ENCODE results near the gene RAB3B. TPM values are rescaled to one million over a fixed set of nuclear protein-coding genes. Genes with fewer than 3 reads are reported as not detected.

RAB3B gene
- total and polyA plus RNA-seq, 2 experiments from 2014 or later, result 9.7 to 24.7 TPM

DNA sequence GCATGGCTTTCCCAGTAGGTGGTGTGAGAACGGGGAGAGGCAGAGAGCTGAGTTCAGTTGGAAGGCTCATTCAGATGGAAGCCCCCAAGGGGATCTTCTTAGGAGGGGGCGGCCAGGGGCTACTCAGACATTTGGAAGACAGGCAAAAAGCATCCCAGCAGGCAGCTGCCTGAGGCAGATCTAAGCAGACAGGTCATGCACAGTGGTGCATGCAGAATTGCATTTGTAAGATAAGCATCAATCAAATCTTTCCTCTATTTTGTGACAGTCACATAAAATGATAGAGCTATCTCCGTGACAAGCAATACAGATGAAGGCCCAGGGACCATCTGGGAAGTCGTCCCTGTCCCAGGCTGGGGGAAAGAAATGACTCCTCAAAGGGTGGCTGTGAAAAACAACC, 3.8 kb downstream of the RAB3B start:
- no peaks in the 10 kb centered on the region for H3K9me2 ChIP-seq (replicated peaks; ENCODE audit: insufficient read depth)
- H4K20me1 ChIP-seq (ENCODE audit: insufficient read depth, poor library complexity, severe bottlenecking), result no peaks in the 10 kb centered on the region
- WGBS (ENCODE audit: low lambda C conversion rate, missing lambda C conversion rate), result 73% methylated on average over 4 of the region's 4 CpGs
- DNase-seq (ENCODE audit: low spot score), result no peak
- no peaks in the 10 kb centered on the region for H3K9me3 ChIP-seq (ENCODE audit: low read depth)
- H3K4me2 ChIP-seq, result no peak overlapping the region
- H3K27ac ChIP-seq, result no peak overlapping the region
- H3K27me3 ChIP-seq, result peaks cover 5% of the 10 kb centered on the region
- H3K4me1 ChIP-seq (ENCODE audit: insufficient read depth), result peaks cover 2% of the 10 kb centered on the region
- H3K36me3 ChIP-seq (replicated peaks; ENCODE audit: insufficient read depth, low read depth), result no peaks in the 10 kb centered on the region
- no peak overlapping the region for H2AFZ ChIP-seq
- peaks cover 4% of the 10 kb centered on the region for H3K79me2 ChIP-seq
- no peak for TF ChIP-seq EZH2phosphoT487 (IDR thresholded peaks at IDR 0.05; ENCODE audit: low read depth, severe bottlenecking, unreplicated experiment)
- TF ChIP-seq, protein P1, sequence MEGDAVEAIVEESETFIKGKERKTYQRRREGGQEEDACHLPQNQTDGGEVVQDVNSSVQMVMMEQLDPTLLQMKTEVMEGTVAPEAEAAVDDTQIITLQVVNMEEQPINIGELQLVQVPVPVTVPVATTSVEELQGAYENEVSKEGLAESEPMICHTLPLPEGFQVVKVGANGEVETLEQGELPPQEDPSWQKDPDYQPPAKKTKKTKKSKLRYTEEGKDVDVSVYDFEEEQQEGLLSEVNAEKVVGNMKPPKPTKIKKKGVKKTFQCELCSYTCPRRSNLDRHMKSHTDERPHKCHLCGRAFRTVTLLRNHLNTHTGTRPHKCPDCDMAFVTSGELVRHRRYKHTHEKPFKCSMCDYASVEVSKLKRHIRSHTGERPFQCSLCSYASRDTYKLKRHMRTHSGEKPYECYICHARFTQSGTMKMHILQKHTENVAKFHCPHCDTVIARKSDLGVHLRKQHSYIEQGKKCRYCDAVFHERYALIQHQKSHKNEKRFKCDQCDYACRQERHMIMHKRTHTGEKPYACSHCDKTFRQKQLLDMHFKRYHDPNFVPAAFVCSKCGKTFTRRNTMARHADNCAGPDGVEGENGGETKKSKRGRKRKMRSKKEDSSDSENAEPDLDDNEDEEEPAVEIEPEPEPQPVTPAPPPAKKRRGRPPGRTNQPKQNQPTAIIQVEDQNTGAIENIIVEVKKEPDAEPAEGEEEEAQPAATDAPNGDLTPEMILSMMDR (IDR thresholded peaks at IDR 0.05; ENCODE audit: poor library complexity), result no peak
- TF ChIP-seq EZH2 (IDR thresholded peaks at IDR 0.05; ENCODE audit: borderline replicate concordance), result no peak
- H3K4me3 ChIP-seq, result no peak overlapping the region

DNA sequence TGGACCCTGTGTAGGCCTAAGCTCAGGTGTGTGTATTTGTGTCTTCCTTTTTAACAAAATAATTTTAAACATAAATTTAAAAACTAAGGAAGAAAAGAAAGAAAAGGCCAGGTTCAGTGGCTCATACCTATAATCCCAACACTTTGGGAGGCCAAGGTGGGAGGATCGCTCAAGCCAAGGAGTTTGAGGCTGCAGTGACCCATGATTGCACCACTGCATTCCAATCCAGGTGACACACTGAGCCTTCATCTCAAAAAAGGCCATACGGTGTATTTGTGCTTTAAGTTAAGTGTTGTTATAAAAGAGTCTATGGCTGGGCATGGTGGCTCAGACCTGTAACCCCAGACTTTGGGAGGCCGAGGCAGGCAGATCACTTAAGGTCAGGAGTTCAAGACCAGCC, 8.3 kb downstream of the RAB3B start:
- Histone ChIP-seq H4K20me1 (ENCODE audit: insufficient read depth, poor library complexity, severe bottlenecking) (no peaks in the 10 kb centered on the region), H3K27me3 (no peaks in the 10 kb centered on the region), H3K4me3 (no peak overlapping the region), H2AFZ (no peak overlapping the region), H3K79me2 (peaks cover 4% of the 10 kb centered on the region), H3K36me3 (replicated peaks; ENCODE audit: insufficient read depth, low read depth) (no peaks in the 10 kb centered on the region), H3K4me1 (ENCODE audit: insufficient read depth) (peaks cover 3% of the 10 kb centered on the region), H3K9me3 (ENCODE audit: low read depth) (no peaks in the 10 kb centered on the region), H3K9me2 (replicated peaks; ENCODE audit: insufficient read depth) (no peaks in the 10 kb centered on the region), H3K4me2 (no peak overlapping the region), H3K27ac (no peak overlapping the region)
- WGBS (ENCODE audit: low lambda C conversion rate, missing lambda C conversion rate), result 96% methylated on average over 3 of the region's 3 CpGs
- TF ChIP-seq, protein P1 (IDR thresholded peaks at IDR 0.05; ENCODE audit: poor library complexity), result no peak
- no peak for TF ChIP-seq EZH2phosphoT487 (IDR thresholded peaks at IDR 0.05; ENCODE audit: low read depth, severe bottlenecking, unreplicated experiment)
- TF ChIP-seq EZH2 (IDR thresholded peaks at IDR 0.05; ENCODE audit: borderline replicate concordance), result no peak
- DNase-seq (ENCODE audit: low spot score), result no peak

DNA sequence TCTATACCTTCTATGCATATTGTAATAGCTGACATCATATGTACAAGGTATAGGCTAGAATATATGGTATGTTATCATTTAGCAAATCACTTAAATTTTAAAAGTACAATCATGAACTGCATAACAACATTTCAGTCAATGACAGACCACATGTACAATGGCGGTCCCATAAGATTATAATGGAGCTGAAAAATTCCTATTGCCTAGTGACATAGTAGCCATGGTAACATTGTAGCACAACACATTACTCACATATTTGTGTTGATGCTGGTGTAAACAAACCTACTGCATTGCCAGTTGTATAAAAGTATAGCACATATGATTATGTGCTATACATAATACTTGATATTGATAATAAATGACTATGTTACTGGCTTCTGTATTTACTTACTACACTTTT, 8.9 kb downstream of the RAB3B start:
- Histone ChIP-seq H2AFZ (no peak overlapping the region), H3K27ac (no peak overlapping the region), H3K4me2 (no peak overlapping the region), H3K4me1 (ENCODE audit: insufficient read depth) (peaks cover 3% of the 10 kb centered on the region), H3K4me3 (no peak overlapping the region), H3K9me3 (ENCODE audit: low read depth) (no peaks in the 10 kb centered on the region), H3K9me2 (replicated peaks; ENCODE audit: insufficient read depth) (no peaks in the 10 kb centered on the region), H3K36me3 (replicated peaks; ENCODE audit: insufficient read depth, low read depth) (no peaks in the 10 kb centered on the region), H3K79me2 (peaks cover 4% of the 10 kb centered on the region), H3K27me3 (no peaks in the 10 kb centered on the region), H4K20me1 (ENCODE audit: insufficient read depth, poor library complexity, severe bottlenecking) (no peaks in the 10 kb centered on the region)
- no peak for DNase-seq (ENCODE audit: low spot score)
- TF ChIP-seq EZH2 (IDR thresholded peaks at IDR 0.05; ENCODE audit: borderline replicate concordance), result no peak
- TF ChIP-seq, protein P1 (IDR thresholded peaks at IDR 0.05; ENCODE audit: poor library complexity), result no peak
- TF ChIP-seq EZH2phosphoT487 (IDR thresholded peaks at IDR 0.05; ENCODE audit: low read depth, severe bottlenecking, unreplicated experiment), result no peak
- WGBS (ENCODE audit: low lambda C conversion rate, missing lambda C conversion rate), result 85% methylated on average over 1 of the region's 1 CpG

DNA sequence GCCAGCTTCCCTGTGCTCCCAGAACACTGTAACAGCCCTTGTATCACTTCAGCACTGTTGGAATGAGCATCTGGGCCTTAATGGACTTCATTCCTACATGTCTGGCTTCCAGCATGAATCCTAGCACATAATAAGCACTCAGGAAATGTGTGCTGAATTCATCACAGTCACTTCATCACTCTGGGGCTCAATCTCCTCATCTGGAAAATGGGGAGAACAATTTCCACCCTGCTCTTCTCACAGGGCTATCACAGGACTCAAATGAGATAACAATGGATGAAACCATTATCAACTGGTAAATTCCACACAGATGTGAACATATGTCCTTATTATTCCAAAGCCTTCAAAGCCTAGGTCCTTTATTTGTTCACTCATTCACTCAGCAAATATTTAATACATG, 12.4 kb downstream of the RAB3B start:
- TF ChIP-seq, protein P1 (IDR thresholded peaks at IDR 0.05; ENCODE audit: poor library complexity), result no peak
- TF ChIP-seq EZH2 (IDR thresholded peaks at IDR 0.05; ENCODE audit: borderline replicate concordance) (no peak), EZH2phosphoT487 (IDR thresholded peaks at IDR 0.05; ENCODE audit: low read depth, severe bottlenecking, unreplicated experiment) (no peak)
- Histone ChIP-seq H3K9me3 (ENCODE audit: low read depth) (no peaks in the 10 kb centered on the region), H3K27me3 (no peaks in the 10 kb centered on the region)

More for the DNA sequence above, 12.4 kb downstream of the RAB3B start:
- Histone ChIP-seq H3K36me3 (replicated peaks; ENCODE audit: insufficient read depth, low read depth) (no peaks in the 10 kb centered on the region), H2AFZ (no peak overlapping the region), H3K79me2 (peaks cover 4% of the 10 kb centered on the region), H3K27ac (peak overlapping the region; percentile 75), H3K4me3 (no peak overlapping the region), H3K9me2 (replicated peaks; ENCODE audit: insufficient read depth) (no peaks in the 10 kb centered on the region), H4K20me1 (ENCODE audit: insufficient read depth, poor library complexity, severe bottlenecking) (no peaks in the 10 kb centered on the region), H3K4me1 (ENCODE audit: insufficient read depth) (peaks cover 13% of the 10 kb centered on the region), H3K4me2 (no peak overlapping the region)
- DNase-seq (ENCODE audit: low spot score), result no peak
